Activated B cell treated with CpG ODN at 0.5 μM for 24 hours (primary cell): ENCODE measurements around the gene DAP. TPM values are rescaled to one million over a fixed set of nuclear protein-coding genes. Genes with fewer than 3 reads are reported as not detected.
"Not testable (repeated sequence)": the region's sequence is repeated elsewhere in the genome, so short reads cannot be mapped to it uniquely, and the experiment has no call there.

Experiments
- ATAC-seq: fragments of 200-7000 bp; cut with Tn5 transposase; one replicate; pipeline ENCODE4 v1.10.0; 2021; ENCODE audit warnings: low read depth, mild to moderate bottlenecking, moderate library complexity
- CTCF ChIA-PET: fragments of 350-600 bp; sonication (Branson Sonifier 250); formaldehyde crosslinking; loops from one replicate; lab custom pipeline; 2021; ENCODE audit warnings: antibody characterized with exemption; lab: Charles Lee
- POLR2A ChIA-PET: fragments of 350-600 bp; sonication (Branson Sonifier 250); formaldehyde crosslinking; loops from one replicate; lab custom pipeline; 2021; ENCODE audit warnings: antibody characterized with exemption; lab: Charles Lee
- DNase-seq: peaks from one replicate; pipeline ENCODE4 v3.0.0; 2022
- H3K27ac Mint-ChIP-seq: one replicate; pipeline ENCODE4 v1.8.0; 2020; ENCODE audit warnings: mixed read lengths
- H3K27me3 Mint-ChIP-seq: one replicate; pipeline ENCODE4 v1.8.0; 2021; ENCODE audit warnings: mixed read lengths
- H3K36me3 Mint-ChIP-seq: one replicate; pipeline ENCODE4 v1.8.0; 2021; ENCODE audit warnings: low read depth, mixed read lengths
- H3K4me1 Mint-ChIP-seq: one replicate; pipeline ENCODE4 v1.8.0; 2021; ENCODE audit warnings: mixed read lengths
- H3K4me3 Mint-ChIP-seq: one replicate; pipeline ENCODE4 v1.8.0; 2020; ENCODE audit warnings: mild to moderate bottlenecking, mixed read lengths
- H3K9me3 Mint-ChIP-seq: one replicate; pipeline ENCODE4 v1.8.0; 2020; ENCODE audit warnings: mixed read lengths
- intact Hi-C: fragments of 100-400 bp; cut with micrococcal nuclease; formaldehyde crosslinking; loops from one replicate; pipeline ENCODE4 v1.15.1; 2024
- total RNA-seq: library from RNA; stranded (reverse); gene quantifications from 2 replicates; pipeline ENCODE4 v1.2.3, GENCODE V29; 2022
- TF ChIP-seq, protein P1 (sequence below): fragments of 200-600 bp; IDR thresholded peaks from one replicate; pipeline ENCODE4 v1.8.0; 2022; ENCODE audit warnings: antibody characterized with exemption, mild to moderate bottlenecking

Gene DAP
- total RNA-seq, 1 donor from 2014 or later = 51.3 TPM

DNA sequence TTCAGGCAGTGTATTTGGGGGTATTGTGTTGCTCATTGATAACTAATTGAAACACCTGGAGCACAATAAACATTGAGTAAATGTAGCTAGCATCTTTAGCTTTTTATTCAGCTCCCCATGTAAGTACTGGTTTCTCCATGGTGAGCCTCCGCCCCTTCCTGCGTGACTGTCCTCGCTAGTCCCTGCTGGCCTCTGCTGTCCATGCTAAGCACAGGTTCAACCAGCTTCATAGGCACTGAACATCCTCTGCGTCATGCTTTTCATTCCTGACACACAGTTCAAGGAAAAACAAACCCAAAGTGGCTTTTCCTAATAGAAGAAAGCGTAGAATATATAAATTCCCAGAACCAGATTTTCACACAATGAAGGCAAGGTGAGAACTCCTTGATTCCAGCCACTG is 27.3 kb upstream of the DAP start:
- TF ChIP-seq, protein P1, sequence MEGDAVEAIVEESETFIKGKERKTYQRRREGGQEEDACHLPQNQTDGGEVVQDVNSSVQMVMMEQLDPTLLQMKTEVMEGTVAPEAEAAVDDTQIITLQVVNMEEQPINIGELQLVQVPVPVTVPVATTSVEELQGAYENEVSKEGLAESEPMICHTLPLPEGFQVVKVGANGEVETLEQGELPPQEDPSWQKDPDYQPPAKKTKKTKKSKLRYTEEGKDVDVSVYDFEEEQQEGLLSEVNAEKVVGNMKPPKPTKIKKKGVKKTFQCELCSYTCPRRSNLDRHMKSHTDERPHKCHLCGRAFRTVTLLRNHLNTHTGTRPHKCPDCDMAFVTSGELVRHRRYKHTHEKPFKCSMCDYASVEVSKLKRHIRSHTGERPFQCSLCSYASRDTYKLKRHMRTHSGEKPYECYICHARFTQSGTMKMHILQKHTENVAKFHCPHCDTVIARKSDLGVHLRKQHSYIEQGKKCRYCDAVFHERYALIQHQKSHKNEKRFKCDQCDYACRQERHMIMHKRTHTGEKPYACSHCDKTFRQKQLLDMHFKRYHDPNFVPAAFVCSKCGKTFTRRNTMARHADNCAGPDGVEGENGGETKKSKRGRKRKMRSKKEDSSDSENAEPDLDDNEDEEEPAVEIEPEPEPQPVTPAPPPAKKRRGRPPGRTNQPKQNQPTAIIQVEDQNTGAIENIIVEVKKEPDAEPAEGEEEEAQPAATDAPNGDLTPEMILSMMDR = no peak
- Mint-ChIP-seq H3K9me3 (no peaks in the 10 kb centered on the region), H3K27ac (no peak overlapping the region), H3K27me3 (no peaks in the 10 kb centered on the region), H3K36me3 (no peaks in the 10 kb centered on the region), H3K4me3 (no peak overlapping the region), H3K4me1 (no peaks in the 10 kb centered on the region)
- DNase-seq (no peak), ATAC-seq (no peak)
- ChIA-PET POLR2A (no interaction called here), CTCF (no interaction called here)
- intact Hi-C loops = no loop called here

GRCh38 chr5:10786835-10787234 is 25.8 kb upstream of the DAP start:
- ATAC-seq = no peak
- Mint-ChIP-seq H3K9me3 (peaks cover 5% of the 10 kb centered on the region), H3K4me3 (no peak overlapping the region), H3K27me3 (no peaks in the 10 kb centered on the region), H3K4me1 (no peaks in the 10 kb centered on the region), H3K36me3 (no peaks in the 10 kb centered on the region), H3K27ac (no peak overlapping the region)
- TF ChIP-seq, protein P1 = no peak
- POLR2A ChIA-PET = no interaction called here
- intact Hi-C loops = no loop called here
- CTCF ChIA-PET = no interaction called here
- no peak for DNase-seq

GRCh38 chr5:10780208-10780607 is 19.2 kb upstream of the DAP start:
- POLR2A ChIA-PET, intact Hi-C loops, DNase-seq, ATAC-seq, H3K4me1 Mint-ChIP-seq, CTCF ChIA-PET, H3K4me3 Mint-ChIP-seq, H3K9me3 Mint-ChIP-seq, H3K36me3 Mint-ChIP-seq, H3K27ac Mint-ChIP-seq, H3K27me3 Mint-ChIP-seq: not testable (repeated sequence)

DNA sequence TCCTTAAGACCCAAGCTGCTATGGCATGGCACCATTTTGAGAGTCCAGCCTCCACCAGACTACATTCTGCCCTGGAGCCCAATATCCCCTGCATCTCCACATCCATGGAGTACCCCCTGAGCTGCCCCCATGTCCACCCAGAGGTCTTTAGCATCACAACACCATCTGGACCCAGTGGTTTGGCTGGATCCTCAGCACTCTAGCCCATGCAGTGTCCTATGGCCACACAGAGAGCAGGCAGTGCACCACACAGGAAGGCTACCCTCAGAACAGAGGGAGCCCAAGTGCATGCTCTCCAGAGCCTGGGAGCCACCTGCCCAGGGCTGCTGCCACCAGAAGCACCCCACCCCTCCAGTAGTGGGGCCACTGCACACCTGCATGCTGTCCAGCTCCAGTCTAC is 18.6 kb upstream of the DAP start:
- no peak for ATAC-seq
- Mint-ChIP-seq H3K27me3 (peaks cover 5% of the 10 kb centered on the region), H3K27ac (no peak overlapping the region), H3K4me1 (no peaks in the 10 kb centered on the region), H3K9me3 (peaks cover 7% of the 10 kb centered on the region), H3K36me3 (no peaks in the 10 kb centered on the region), H3K4me3 (no peak overlapping the region)
- CTCF ChIA-PET = no interaction called here
- TF ChIP-seq, protein P1 = no peak
- POLR2A ChIA-PET = no interaction called here
- no peak for DNase-seq
- intact Hi-C loops = no loop called here

DNA sequence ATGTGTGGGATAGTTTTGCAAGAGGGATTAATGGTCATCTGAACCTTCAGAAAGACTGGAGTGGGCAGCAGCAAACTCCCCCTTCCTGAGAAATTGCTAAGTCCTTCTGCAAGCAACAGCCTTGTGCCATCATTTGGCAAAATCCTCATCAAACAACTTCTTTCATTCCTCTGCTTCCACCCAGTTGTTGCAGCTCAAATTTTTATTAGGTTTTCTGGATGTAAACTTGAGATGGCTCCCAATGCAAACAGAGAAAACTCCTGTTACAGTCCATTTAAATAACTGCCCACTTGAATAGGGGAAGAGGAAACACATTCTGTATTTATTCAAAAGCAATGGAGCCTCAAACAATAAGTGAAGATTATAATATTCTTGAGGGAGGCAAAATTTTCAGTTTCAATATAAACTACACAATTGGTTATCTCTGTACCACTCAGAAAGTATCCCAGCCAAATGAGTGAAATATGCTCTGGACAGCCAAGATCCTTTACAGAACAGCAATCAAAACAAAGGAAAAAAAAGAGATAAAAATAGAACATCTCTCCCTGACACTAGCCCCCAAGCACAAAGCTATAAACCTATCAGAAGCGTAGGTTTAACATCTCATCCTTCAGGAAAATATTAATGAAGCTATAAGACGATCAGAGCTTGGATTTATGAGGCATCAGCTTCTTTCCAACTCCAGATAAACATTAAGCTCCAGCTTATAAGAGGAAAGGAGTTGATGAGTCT is 17.3 kb upstream of the DAP start:
- Mint-ChIP-seq H3K27ac (no peak overlapping the region), H3K9me3 (peaks cover 7% of the 10 kb centered on the region), H3K4me3 (no peak overlapping the region), H3K36me3 (no peaks in the 10 kb centered on the region), H3K27me3 (peaks cover 8% of the 10 kb centered on the region), H3K4me1 (no peaks in the 10 kb centered on the region)
- POLR2A ChIA-PET = no interaction called here
- TF ChIP-seq, protein P1 = no peak
- ATAC-seq = no peak
- CTCF ChIA-PET = no interaction called here
- intact Hi-C loops = no loop called here
- DNase-seq = no peak
